ENCODE data around the gene MAGI2. TPM values are rescaled to one million over a fixed set of nuclear protein-coding genes. Genes with fewer than 3 reads are reported as not detected.
A peak's percentile ranks its signal among the peaks of the same experiment; 100 is the strongest.

MAGI2 gene
- polyA plus RNA-seq, 3 donors: 0.03 to 0.11 TPM; not detected in 1

- H3K27ac Mint-ChIP-seq: peak overlapping the region in 1 of 7 donors; percentile 30
- intact Hi-C loops (cut with micrococcal nuclease): no loop called here
- Histone ChIP-seq H3K79me2 (ENCODE audit: insufficient read depth, low read length) (no peaks in the 10 kb centered on the region), H3K27ac (ENCODE audit: low read depth in 1 of 2, low read length in 2 of 2) (no peak overlapping the region), H3K27me3 (ENCODE audit: control insufficient read depth in 2 of 2, insufficient read depth in 2 of 2, low read length in 2 of 2) (no peaks in the 10 kb centered on the region), H2AFZ (ENCODE audit: insufficient read depth, low read depth, low read length, poor library complexity, severe bottlenecking) (no peak overlapping the region), H3K36me3 (replicated peaks in 1 of 2; ENCODE audit: control insufficient read depth in 1 of 2, insufficient read depth in 2 of 2, low read length in 2 of 2) (no peaks in the 10 kb centered on the region), H3K4me2 (replicated peaks; ENCODE audit: extremely low read depth, low read length, poor library complexity, severe bottlenecking) (no peak overlapping the region), H3K4me3 (replicated peaks in 1 of 3; ENCODE audit: low read depth in 2 of 3, low read length in 3 of 3) (no peak overlapping the region), H4K20me1 (ENCODE audit: insufficient read depth, low read length) (no peaks in the 10 kb centered on the region), H3K4me1 (ENCODE audit: control insufficient read depth in 1 of 2, insufficient read depth in 2 of 2, low read length in 2 of 2) (no peaks in the 10 kb centered on the region), H3K9me3 (replicated peaks in 1 of 2; ENCODE audit: control insufficient read depth in 1 of 2, insufficient read depth in 1 of 2, low read length in 2 of 2) (peaks cover 0 to 3% of the 10 kb centered on the region in 2 donors), H3K9ac (ENCODE audit: insufficient read depth, low read length, poor library complexity, severe bottlenecking) (no peak overlapping the region)
- H3K4me3 Mint-ChIP-seq: no peak overlapping the region
- no peak for TF ChIP-seq CTCF (IDR thresholded peaks at IDR 0.05)
- no peaks in the 10 kb centered on the region for H3K4me1 Mint-ChIP-seq
- peaks cover 0 to 11% (median 5%) of the 10 kb centered on the region in 7 donors for H3K9me3 Mint-ChIP-seq
- H3K27me3 Mint-ChIP-seq (ENCODE audit: low read depth in 3 of 3): peaks cover 0 to 3% (median 0%) of the 10 kb centered on the region in 3 donors
- H3K36me3 Mint-ChIP-seq: no peaks in the 10 kb centered on the region
- DNase-seq: no peak
- WGBS (ENCODE audit: insufficient coverage): 94% methylated on average over 2 of the region's 3 CpGs
Observed at GRCh38 chr7:79142706-79143105, 310.8 kb downstream of the MAGI2 start.

- H3K36me3 ChIP-seq (replicated peaks in 1 of 2; ENCODE audit: control insufficient read depth in 1 of 2, insufficient read depth in 2 of 2, low read length in 2 of 2): no peaks in the 10 kb centered on the region
- peaks cover 0 to 11% (median 9%) of the 10 kb centered on the region in 7 donors for H3K9me3 Mint-ChIP-seq
- no peaks in the 10 kb centered on the region for H3K79me2 ChIP-seq (ENCODE audit: insufficient read depth, low read length)
- H3K4me1 Mint-ChIP-seq: no peaks in the 10 kb centered on the region
- H3K36me3 Mint-ChIP-seq: no peaks in the 10 kb centered on the region
- intact Hi-C loops (cut with micrococcal nuclease): no loop called here
- H3K27me3 Mint-ChIP-seq (ENCODE audit: low read depth in 3 of 3): peaks cover 0 to under 1% (median 0%) of the 10 kb centered on the region in 3 donors
- no peaks in the 10 kb centered on the region for H3K4me1 ChIP-seq (ENCODE audit: control insufficient read depth in 1 of 2, insufficient read depth in 2 of 2, low read length in 2 of 2)
- DNase-seq: no peak
- H3K27ac Mint-ChIP-seq: no peak overlapping the region
- H3K27ac ChIP-seq (ENCODE audit: low read depth in 1 of 2, low read length in 2 of 2): no peak overlapping the region
- no peaks in the 10 kb centered on the region for H4K20me1 ChIP-seq (ENCODE audit: insufficient read depth, low read length)
- H3K9me3 ChIP-seq (replicated peaks in 1 of 2; ENCODE audit: control insufficient read depth in 1 of 2, insufficient read depth in 1 of 2, low read length in 2 of 2): peaks cover 0 to 3% of the 10 kb centered on the region in 2 donors
- no peak overlapping the region for H3K9ac ChIP-seq (ENCODE audit: insufficient read depth, low read length, poor library complexity, severe bottlenecking)
- H2AFZ ChIP-seq (ENCODE audit: insufficient read depth, low read depth, low read length, poor library complexity, severe bottlenecking): no peak overlapping the region
- 88% methylated on average over 1 of the region's 1 CpG for WGBS (ENCODE audit: insufficient coverage)
- H3K4me3 ChIP-seq (replicated peaks in 1 of 3; ENCODE audit: low read depth in 2 of 3, low read length in 3 of 3): no peak overlapping the region
- no peak overlapping the region for H3K4me2 ChIP-seq (replicated peaks; ENCODE audit: extremely low read depth, low read length, poor library complexity, severe bottlenecking)
- H3K4me3 Mint-ChIP-seq: no peak overlapping the region
- H3K27me3 ChIP-seq (ENCODE audit: control insufficient read depth in 2 of 2, insufficient read depth in 2 of 2, low read length in 2 of 2): no peaks in the 10 kb centered on the region
- TF ChIP-seq CTCF (IDR thresholded peaks at IDR 0.05): no peak
Observed at GRCh38 chr7:79141252-79141651, 312.2 kb downstream of the MAGI2 start.

All from CD14-positive monocyte (primary cell).